HG03159 (cell line): ENCODE data around the gene SNAP91.
"Not testable (repeated sequence)": the region's sequence is repeated elsewhere in the genome, so short reads cannot be mapped to it uniquely, and the experiment has no call there.

ENCODE experiments used
- ATAC-seq: cut with Tn5 transposase; IDR thresholded peaks from one replicate; pipeline ENCODE4 v1.9.1; 2021; ENCODE audit warnings: mild to moderate bottlenecking, moderate library complexity; ENCODE audit not compliant: unreplicated experiment

SNAP91 gene

DNA sequence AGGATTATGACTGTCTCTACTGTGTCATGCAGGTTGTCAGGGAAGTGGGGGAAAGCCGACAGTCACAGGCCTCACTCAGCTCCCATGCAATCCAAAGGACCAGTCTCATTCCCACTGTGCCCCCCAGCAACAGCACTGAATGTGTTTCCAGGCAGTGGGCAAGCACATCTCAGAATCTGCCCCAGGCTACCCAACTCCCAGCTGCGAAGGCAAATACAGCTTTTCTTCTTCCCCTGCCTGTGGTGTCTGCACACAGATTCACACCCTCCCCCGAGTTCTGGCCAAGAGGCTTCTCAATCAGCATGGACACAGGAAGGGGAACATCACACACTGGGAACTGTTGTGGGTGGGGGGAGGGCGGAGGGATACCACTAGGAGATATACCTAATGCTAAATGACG, 75.3 kb downstream of the SNAP91 start:
- ATAC-seq = no peak

DNA sequence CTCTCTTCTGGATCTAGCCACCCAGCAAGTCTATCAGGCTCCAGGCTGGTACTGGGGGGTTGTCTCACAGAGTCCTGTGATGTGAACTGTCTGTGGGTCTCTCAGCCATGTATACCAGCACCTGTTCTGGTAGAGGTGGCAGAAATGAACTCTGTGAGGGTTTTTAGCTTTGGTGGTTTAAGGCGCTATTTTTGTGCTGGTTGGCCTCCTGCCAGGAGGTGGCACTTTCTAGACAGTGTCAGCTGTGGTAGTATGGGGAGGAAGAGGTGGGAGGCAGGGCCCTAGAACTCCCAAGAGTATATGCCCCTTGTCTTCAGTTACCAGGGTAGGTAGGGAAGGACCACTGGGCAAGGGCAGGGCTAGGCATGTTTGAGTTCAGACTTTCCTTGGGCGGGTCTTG, 75.8 kb downstream of the SNAP91 start:
- ATAC-seq = no peak

- not testable (repeated sequence) for ATAC-seq
Measured at GRCh38 chr6:83629908-83630307, 79.0 kb downstream of the SNAP91 start.

DNA sequence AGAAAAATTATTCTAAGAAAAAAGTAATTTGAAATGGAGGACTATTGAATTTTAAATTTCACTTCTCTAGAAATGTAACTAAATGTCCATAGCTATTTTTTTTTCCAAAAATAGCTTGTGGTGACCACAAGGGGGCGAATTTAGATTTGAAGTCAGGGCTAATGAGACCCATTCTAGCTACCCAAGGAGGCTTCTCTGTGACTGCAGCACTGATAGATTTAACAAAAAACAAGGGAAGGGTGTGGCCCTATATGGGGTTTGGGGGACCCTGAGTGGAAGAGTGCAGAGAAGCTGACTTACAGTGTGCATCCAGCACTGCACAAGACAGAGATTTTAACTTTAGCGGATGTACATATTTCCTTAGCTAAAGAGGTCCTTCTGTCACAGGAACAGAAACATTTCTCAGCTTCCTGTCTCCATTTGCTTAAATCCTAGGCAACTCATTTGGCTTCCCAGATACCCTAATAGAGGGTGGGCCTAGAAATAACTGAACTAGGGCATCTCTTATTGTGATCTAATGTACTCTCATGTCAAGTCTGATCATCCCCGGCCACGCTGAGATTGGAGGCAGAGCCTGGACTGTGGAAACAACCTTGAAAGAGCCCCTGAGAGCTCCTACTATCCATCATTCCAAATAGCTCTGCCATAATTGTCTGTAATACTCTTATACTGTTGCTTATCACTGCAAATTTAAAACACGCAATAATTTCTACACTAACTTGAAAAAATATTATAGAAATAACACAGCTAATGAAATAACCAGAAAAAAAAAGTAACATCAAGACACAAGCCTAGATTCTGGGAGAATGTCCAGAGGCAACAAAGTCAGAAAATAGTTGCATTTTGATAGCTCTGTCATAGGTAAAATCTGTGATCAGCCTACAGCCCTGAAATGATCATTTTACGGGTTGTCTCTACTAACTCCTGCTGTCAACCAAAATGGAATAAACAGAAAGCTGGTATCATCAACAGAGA, 93.6 kb downstream of the SNAP91 start:
- ATAC-seq = peak; percentile 84

GRCh38 chr6:83613378-83613777, 95.5 kb downstream of the SNAP91 start:
- no peak for ATAC-seq

DNA sequence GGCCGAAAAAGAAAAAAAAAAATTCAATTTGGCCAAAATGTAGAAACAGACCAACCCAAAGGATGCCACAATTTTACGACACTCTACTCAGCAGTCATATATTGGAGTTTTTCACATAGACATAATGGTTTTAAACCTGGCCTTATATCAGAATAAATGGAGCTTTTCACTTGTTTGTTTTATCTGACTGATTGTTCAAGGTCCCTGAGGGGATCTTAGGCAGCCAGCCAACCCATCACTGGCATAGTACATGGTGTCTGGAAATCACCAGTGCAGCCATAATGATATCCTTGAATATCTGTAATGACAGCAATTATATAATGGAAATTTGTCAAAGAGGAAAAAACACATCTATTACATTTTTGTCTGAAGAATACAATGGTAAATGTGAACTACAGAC, 99.7 kb downstream of the SNAP91 start:
- ATAC-seq = no peak

DNA sequence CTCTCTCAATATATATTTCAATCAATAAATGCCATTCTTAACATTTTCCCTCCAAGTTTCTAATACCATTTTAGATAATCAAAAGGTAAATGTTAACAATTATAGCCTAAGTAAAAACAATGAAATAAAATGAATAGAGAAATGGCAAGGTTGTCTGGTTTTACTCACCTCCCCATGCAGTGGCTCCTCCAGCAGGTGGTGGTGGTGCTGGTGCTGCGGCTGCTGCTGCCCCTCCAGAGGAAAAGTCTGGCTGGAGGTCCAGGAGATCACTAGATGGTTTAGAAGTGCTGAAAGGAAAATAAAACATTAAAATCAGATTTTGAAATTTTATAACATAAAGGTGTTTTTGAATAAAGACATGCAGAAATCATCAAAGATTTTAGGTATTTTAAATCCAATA, 103.4 kb downstream of the SNAP91 start:
- no peak for ATAC-seq

DNA sequence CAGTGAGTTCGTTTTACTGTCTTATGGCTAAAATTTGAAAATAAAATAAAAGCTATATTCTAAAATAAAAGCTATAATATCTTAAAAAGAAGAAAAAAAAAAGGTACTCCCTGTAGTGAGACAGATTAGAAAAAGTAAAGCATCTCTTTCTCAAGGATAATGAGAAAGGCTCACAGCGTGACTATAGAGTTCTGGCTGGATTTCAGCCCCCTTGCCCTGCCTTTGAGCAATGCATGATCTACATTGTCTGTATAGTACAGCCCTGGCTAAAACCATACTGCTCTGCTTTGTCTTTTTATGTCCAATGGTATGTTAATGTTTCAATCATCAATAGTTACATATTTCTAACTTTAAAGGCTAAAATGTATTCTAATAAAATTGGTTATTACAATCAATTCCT, 105.3 kb downstream of the SNAP91 start:
- no peak for ATAC-seq

- ATAC-seq = no peak
Measured at GRCh38 chr6:83601119-83601518, 107.8 kb downstream of the SNAP91 start.

GRCh38 chr6:83600459-83600858, 108.4 kb downstream of the SNAP91 start:
- ATAC-seq = no peak

DNA sequence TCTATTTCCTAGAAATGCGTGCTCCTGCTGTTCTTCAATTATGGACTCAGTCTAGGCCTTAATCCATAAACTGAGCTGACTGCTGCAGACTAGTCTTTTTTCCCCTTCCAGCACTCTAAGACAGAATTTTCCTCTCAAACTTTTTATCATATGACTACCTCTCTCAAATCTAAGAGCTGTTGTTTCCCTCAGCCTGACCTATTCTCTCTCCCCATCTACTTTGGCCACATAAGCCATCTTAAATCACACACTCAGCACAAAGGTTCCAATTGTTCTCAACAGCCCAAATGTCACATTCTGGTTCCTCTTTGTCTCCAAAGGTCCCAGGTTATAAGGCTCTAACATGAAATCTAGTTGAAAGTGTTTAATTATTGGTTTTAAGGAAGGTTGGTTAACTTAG, 111.4 kb downstream of the SNAP91 start:
- no peak for ATAC-seq

- no peak for ATAC-seq
Measured at GRCh38 chr6:83597051-83597450, 111.8 kb downstream of the SNAP91 start.

DNA sequence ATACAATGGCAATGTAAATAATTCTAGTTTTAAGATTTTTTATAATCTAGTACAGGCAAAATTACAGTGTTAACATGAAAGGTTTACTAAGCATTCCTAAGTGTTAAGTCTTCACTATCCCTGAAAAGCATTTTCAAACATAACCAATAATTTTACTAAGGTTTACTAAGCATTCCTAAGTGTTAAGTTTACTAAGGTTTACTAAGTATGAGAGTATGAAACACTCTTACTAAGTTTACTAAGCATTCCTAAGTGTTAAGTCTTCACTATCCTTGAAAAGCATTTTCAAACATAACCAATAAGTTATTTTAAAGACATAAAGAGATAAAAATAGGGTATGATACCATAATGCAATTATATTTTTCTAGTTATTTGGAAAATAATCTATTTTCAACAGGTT, 114.0 kb downstream of the SNAP91 start:
- ATAC-seq = no peak

DNA sequence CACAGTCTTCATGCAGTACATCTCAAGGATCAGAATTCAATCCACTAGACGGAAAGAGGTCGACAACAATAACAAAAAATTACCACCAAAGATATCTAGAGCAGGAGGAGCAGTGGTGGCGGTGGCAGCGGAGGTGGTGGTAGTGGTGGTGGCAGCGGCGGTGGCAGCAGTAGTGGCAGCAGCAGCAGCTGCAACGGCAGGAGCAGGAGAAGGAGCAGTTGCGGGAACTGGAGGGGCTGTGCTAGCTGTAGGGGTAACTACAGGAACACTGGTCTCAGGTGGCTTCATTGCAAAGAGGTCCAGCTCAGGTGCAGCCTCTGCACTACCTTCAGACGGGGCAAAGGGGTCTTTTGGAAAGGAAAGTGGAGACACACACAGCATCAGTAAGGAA, 115.5 kb downstream of the SNAP91 start:
- ATAC-seq = no peak

DNA sequence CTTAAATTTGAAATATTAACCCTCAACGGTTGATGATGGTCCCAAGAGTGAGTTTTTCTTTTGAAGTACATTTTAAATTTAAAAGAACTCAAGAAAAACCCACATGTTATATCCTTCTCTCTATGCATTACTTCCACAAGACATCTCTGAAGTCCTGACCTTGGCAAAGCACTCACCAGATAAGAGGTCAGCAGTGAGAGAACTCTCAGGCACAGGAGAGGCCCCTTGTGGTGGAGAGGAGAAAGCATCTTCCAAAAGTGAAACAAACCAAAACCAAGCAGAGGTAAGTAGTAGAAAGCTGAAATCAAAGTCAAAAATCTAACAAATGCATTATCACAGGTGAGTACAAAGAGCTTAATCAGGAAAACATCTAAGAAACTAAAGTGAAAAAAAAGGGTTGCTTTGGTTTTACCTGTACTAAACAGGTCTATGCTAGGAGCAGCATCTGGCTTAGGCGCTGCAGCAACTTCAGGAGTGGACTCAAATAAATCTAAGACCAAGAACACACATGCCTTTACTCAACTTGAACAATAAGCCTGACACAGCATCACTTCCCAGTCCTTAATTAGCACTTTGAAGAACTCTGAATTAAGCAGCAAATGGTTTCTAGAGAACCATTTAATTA, 116.0 kb downstream of the SNAP91 start:
- peak; percentile 99 for ATAC-seq

GRCh38 chr6:83590416-83590815, 118.5 kb downstream of the SNAP91 start:
- ATAC-seq = no peak

- no peak for ATAC-seq
Measured at GRCh38 chr6:83589076-83589475, 119.8 kb downstream of the SNAP91 start.

- no peak for ATAC-seq
Measured at GRCh38 chr6:83578057-83578456, 130.8 kb downstream of the SNAP91 start.

GRCh38 chr6:83574783-83575182, 134.1 kb downstream of the SNAP91 start:
- no peak for ATAC-seq

DNA sequence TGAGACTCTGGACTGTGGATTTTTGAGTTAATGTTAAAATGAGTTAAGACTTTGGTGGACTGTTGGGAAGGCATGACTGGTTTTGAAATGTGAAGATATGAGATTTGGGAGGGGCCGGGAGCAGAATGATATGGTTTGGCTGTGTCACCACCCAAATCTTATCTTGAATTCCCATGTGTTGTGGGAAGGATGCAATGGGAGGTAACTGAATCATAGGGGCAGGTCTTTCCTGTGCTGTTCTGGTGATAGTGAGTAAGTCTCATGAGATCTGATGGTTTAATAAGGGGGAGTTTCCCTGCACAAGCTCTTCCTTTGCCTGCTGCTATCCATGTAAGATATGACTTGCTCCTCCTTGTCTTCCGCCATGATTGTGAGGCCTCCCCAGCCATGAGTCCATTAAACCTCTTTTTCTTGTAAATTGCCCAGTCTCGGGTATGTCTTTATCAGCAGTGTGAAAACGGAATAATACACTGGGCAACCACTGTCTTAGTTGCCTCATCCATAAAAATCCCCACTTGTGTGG, 137.2 kb downstream of the SNAP91 start:
- not testable (repeated sequence) for ATAC-seq

DNA sequence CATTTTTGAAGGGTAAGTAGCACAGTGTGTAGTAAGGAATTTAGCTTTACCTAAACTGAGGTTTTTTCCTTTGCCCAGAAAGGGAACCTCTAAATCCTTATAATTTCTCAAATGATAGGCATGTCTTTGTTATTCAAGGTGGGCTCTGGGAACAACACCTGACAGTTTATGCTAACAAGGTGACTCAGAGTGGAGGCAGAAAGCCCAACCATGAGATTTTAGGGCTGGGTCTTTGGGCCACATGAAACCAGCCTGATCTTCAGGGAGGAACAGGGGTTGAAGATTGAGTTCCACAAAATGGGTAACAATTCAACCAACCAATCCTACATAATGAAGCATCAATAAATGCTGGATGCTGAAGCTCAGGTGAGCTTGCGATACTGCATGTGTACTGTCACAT, 149.9 kb downstream of the SNAP91 start:
- ATAC-seq = no peak

DNA sequence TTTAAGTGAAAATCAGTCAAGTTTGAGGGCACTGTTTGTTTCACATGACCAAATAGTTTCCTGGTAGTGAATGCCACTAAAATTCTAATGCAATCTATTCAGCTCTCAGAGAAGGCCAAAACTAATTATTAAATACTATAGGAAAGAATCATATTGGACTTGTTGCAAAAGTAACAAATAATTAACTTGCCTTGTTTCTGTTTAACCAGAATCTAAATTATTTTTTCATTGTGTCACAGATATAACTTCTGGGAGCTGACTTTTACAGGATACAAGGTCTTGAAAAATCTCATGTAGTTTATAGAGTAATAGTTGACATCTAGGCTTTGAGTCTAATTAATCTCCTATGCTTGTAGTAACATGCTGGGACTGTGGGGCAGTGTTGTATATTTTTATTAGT, 152.0 kb downstream of the SNAP91 start:
- ATAC-seq = no peak
